ENCODE results near the gene GNAZ.

DNA sequence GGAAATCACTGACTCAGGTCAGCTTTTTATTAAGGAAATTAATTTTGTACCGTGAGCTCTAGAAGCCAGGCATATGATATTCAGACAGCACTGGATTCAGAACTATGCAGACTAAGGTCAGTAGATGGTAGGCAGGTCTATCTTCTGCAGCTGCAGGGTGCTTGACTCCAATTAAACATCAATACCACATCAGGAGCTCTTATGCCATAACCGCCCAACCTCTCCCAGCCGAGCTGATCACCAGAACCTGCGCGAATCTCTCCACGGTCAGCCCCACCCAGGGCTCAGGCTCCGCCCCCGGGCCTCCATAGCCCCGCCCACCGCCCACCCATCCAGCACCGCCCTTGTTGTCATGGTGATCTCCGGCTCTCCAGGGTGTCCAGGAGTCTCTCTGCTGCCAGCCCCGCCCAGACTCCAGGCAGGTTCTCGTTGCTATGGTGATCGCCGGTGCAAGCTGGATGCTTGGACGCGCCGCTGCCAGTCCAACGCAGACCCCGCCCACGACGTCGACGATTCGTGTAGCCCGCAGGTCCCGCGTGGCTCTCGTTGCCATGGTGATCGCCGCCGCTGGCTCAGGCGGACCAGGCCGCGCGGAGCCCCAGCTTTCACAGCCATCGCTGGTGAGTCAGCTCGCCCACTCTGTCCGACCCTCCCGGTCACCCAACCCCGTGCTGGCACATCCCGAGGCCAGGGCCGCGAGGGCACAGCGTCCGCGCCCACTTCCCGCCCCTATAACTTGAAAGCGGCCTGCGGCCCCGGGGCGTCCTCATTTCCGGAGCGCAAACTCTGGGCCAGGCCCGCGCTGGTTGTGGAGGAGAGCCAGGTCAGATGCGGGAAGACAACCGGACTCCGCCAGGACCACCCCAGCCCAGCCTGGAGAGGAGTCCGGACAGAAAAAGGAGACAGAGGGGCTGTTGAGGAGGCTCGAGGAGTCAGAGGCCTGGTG is 74.9 kb downstream of the GNAZ start, which contains the start of gene RAB36:
- TF ChIP-seq, protein P1, sequence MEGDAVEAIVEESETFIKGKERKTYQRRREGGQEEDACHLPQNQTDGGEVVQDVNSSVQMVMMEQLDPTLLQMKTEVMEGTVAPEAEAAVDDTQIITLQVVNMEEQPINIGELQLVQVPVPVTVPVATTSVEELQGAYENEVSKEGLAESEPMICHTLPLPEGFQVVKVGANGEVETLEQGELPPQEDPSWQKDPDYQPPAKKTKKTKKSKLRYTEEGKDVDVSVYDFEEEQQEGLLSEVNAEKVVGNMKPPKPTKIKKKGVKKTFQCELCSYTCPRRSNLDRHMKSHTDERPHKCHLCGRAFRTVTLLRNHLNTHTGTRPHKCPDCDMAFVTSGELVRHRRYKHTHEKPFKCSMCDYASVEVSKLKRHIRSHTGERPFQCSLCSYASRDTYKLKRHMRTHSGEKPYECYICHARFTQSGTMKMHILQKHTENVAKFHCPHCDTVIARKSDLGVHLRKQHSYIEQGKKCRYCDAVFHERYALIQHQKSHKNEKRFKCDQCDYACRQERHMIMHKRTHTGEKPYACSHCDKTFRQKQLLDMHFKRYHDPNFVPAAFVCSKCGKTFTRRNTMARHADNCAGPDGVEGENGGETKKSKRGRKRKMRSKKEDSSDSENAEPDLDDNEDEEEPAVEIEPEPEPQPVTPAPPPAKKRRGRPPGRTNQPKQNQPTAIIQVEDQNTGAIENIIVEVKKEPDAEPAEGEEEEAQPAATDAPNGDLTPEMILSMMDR (IDR thresholded peaks at IDR 0.05): no peak
- no peak for TF ChIP-seq POLR2A (IDR thresholded peaks at IDR 0.05)

All from ovary (tissue), 3 donors.